GM12878 (cell line): ENCODE results near the gene BCR. TPM values are rescaled to one million over a fixed set of nuclear protein-coding genes. Genes with fewer than 3 reads are reported as not detected.
A peak's percentile ranks its signal among the peaks of the same experiment; 100 is the strongest.

Experiments
- ATAC-seq: fragments of 200-7000 bp; cut with Tn5 transposase; 3 replicates; pipeline ENCODE4 v1.9.1; 2020; ENCODE audit warnings: mild to moderate bottlenecking, moderate library complexity
- BruUV-seq: library from RNA; stranded (reverse); fragments of 400-500 nt; replicated peaks from 2 replicates; lab custom pipeline; 2021; lab: Mats Ljungman, UMichigan
- CTCF ChIA-PET: fragments of 300-600 bp; sonication (Branson Sonifier 250); formaldehyde crosslinking; extraction: SDS; loops from one replicate; lab custom pipeline; 2021; ENCODE audit warnings: inconsistent platforms; lab: Yijun Ruan, JAX
- POLR2A ChIA-PET: fragments of 350-600 bp; formaldehyde crosslinking; extraction: SDS; loops from one replicate; lab custom pipeline; 2021; ENCODE audit warnings: inconsistent platforms; lab: Charles Lee
- RAD21 ChIA-PET: fragments of 300-600 bp; sonication (Branson Sonifier 250); formaldehyde crosslinking; loops from one replicate; lab custom pipeline; 2023; ENCODE audit warnings: antibody characterized with exemption; ENCODE audit not compliant: unreplicated experiment; lab: Charles Lee
- SMC1A ChIA-PET: fragments of 300-600 bp; sonication (Branson Sonifier 250); formaldehyde crosslinking; loops from one replicate; lab custom pipeline; 2023; ENCODE audit not compliant: unreplicated experiment, uncharacterized antibody; lab: Charles Lee
- DNase-seq: peaks from one replicate; pipeline ENCODE4 v3.0.0-alpha.2; 2011; ENCODE audit warnings: low read depth, low spot score
- FAIRE-seq: peaks from 3 replicates; lab custom pipeline; 2011; peaks lifted over from hg19 to GRCh38; lab: Jason Lieb, UNC
- H2AFZ ChIP-seq: 2 replicates; pipeline ENCODE4 v1.6.0; 2011; ENCODE audit warnings: low read depth, low read length, control low read depth; ENCODE audit not compliant: control insufficient read depth
- H3K27ac ChIP-seq: 2 replicates; pipeline ENCODE4 v1.5.1; 2011; ENCODE audit warnings: control low read depth; ENCODE audit not compliant: control insufficient read depth, insufficient read depth
- H3K27me3 ChIP-seq, 2 experiments: replicated peaks in 1 of 2; 2 replicates each; pipeline versions ENCODE4 v1.6.0 to v1.6.1; 2011; ENCODE audit warnings: low read length in 1 of 2; ENCODE audit not compliant: control insufficient read depth in 2 of 2, insufficient read depth in 2 of 2
- H3K36me3 ChIP-seq, 2 experiments: 2 replicates each; pipeline ENCODE4 v1.5.1; 2011; ENCODE audit warnings: low read length in 1 of 2; ENCODE audit not compliant: control insufficient read depth in 2 of 2, insufficient read depth in 2 of 2
- H3K4me1 ChIP-seq: 2 replicates; pipeline ENCODE4 v1.6.1; 2011; ENCODE audit warnings: mild to moderate bottlenecking, low read length, moderate library complexity, mixed read lengths; ENCODE audit not compliant: control insufficient read depth, insufficient read depth
- H3K4me2 ChIP-seq: 2 replicates; pipeline ENCODE4 v1.6.0; 2011; ENCODE audit warnings: control low read depth; ENCODE audit not compliant: control insufficient read depth, insufficient read depth
- H3K4me3 ChIP-seq: fragments of 200-600 bp; sonication (generic); 2 replicates; pipeline ENCODE4 v1.5.1; 2016
- H3K79me2 ChIP-seq: 2 replicates; pipeline ENCODE4 v1.6.0; 2011; ENCODE audit warnings: low read length; ENCODE audit not compliant: control insufficient read depth, insufficient read depth
- H3K9ac ChIP-seq: 2 replicates; pipeline ENCODE4 v1.8.0; 2011; ENCODE audit warnings: low read length, control low read depth, mixed read lengths; ENCODE audit not compliant: control insufficient read depth, insufficient read depth
- H3K9me3 ChIP-seq: replicated peaks from 3 replicates; pipeline ENCODE4 v1.5.1; 2011; ENCODE audit warnings: mild to moderate bottlenecking, low read length; ENCODE audit not compliant: control insufficient read depth, insufficient read depth
- H4K20me1 ChIP-seq: 2 replicates; pipeline ENCODE4 v1.6.0; 2011; ENCODE audit not compliant: control insufficient read depth, insufficient read depth
- CEBPB ChIP-seq, 2 experiments: fragments of 150-350 bp in 1 of 2; IDR thresholded peaks; 2 replicates each; pipeline ENCODE4 v1.6.1; 2012 to 2014; ENCODE audit warnings: low read depth in 2 of 2, low read length in 2 of 2, borderline replicate concordance in 1 of 2, inconsistent platforms in 1 of 2
- EGR1 ChIP-seq, 2 experiments: IDR thresholded peaks; 1 replicate in 1 of 2; 2 replicates in 1 of 2; pipeline ENCODE4 v1.6.1; 2011 to 2012; ENCODE audit warnings: low read depth in 2 of 2, low read length in 2 of 2, borderline replicate concordance in 1 of 2, mild to moderate bottlenecking in 1 of 2, moderate library complexity in 1 of 2
- KDM1A ChIP-seq: fragments of 200-600 bp; sonication (generic); IDR thresholded peaks from 2 replicates; pipeline ENCODE4 v1.6.1; 2016; ENCODE audit warnings: borderline replicate concordance
- RUNX3 ChIP-seq: IDR thresholded peaks from 2 replicates; pipeline ENCODE4 v1.6.1; 2012; ENCODE audit warnings: low read length, inconsistent platforms
- SP1 ChIP-seq: IDR thresholded peaks from one replicate; pipeline ENCODE4 v1.6.1; 2011; ENCODE audit warnings: low read depth, low read length
- ZBTB4 ChIP-seq: fragments of 450-650 bp; formaldehyde crosslinking; IDR thresholded peaks from 2 replicates; pipeline ENCODE4 v1.4.0; 2022; ENCODE audit warnings: mild to moderate bottlenecking, moderate library complexity
- WGBS: methylation state at CpG from one replicate; pipeline ENCODE4 v1.1.6; 2016; ENCODE audit warnings: low lambda C conversion rate; ENCODE audit not compliant: insufficient replicate concordance, insufficient coverage; ENCODE audit errors: missing lambda C conversion rate; 5-methylcytosine and 5-hydroxymethylcytosine counted together
- in situ Hi-C: fragments of 300-500 bp; cut with MboI; formaldehyde crosslinking; loops from 9 replicates; pipeline ENCODE4 v1.14.3; 2018; ENCODE audit warnings: mixed read lengths
- intact Hi-C: fragments of 100-400 bp; cut with micrococcal nuclease; formaldehyde crosslinking; loops from one replicate; pipeline ENCODE4 v1.14.2; 2022; ENCODE audit not compliant: unreplicated experiment
- polyA plus RNA-seq, 11 experiments: library from polyadenylated mRNA; depleted of rRNA in 4 of 11; unstranded in 6 of 11; stranded (reverse) in 5 of 11; fragments of >200 nt; fragmentation: Nextera tagmentation in 4 of 11; fragmentation: Illumina TruSeq in 1 of 11; extraction: Ambion mirVana in 4 of 11; extraction: Trizol in 1 of 11; gene quantifications; 1 replicate in 1 of 11; 2 replicates in 10 of 11; pipeline versions ENCODE4 v1.2.1 to v1.2.3, GENCODE V29; 2011 to 2016; ENCODE audit warnings: inconsistent platforms in 2 of 11, missing spikeins in 2 of 11, low read depth in 1 of 11
- total RNA-seq, 4 experiments: library from RNA; depleted of rRNA in 3 of 4; stranded (reverse); fragments of >200 nt in 3 of 4; fragmentation: Illumina TruSeq in 1 of 4; extraction: Trizol in 1 of 4; gene quantifications; 2 replicates each; pipeline versions ENCODE4 v1.2.1 to v1.2.3, GENCODE V29; 2013 to 2021
- TF ChIP-seq, protein P1 (sequence below): fragments of 450-650 bp; IDR thresholded peaks from 2 replicates; pipeline ENCODE4 v1.6.1; 2017; ENCODE audit warnings: mild to moderate bottlenecking
- TF ChIP-seq, protein P2 (sequence below): fragments of 450-650 bp; IDR thresholded peaks from 2 replicates; pipeline ENCODE4 v1.6.1; 2017; ENCODE audit warnings: mild to moderate bottlenecking, moderate library complexity
- TF ChIP-seq, protein P3 (sequence below): IDR thresholded peaks from 2 replicates; pipeline ENCODE4 v1.6.1; 2012; ENCODE audit warnings: low read depth, low read length, improper control_type of control experiment
- TF ChIP-seq, protein P4 (sequence below): fragments of 450-650 bp; IDR thresholded peaks from 2 replicates; pipeline ENCODE4 v1.6.1; 2016; ENCODE audit warnings: mild to moderate bottlenecking

BCR gene
- total and polyA plus RNA-seq, 10 of the 15 experiments (the other 5 are each of a cell fraction or from before 2014, with no cell fraction given) = 1.7 to 64.7 (median 18.4) TPM

DNA sequence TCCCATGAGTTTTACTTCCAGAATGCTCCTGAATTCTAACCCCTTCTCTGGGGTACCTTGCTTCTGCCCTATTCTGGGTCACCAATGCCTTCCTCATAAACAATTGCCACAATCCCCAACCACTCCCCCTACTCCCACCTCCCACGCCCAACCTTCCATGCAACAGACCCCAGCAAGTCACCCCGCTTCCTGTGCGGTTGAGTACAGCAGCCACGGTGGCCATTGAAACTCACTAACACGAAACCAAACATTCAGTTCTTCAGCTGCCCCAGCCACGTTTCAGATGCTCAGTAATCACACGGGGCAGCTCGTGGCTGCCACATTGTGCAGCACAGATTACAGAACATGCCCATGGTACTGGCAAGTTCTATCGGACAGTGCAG, 3.7 kb upstream of the BCR start:
- no peak for DNase-seq
- no peak for ATAC-seq
- no peak for FAIRE-seq
- SMC1A ChIA-PET = interaction anchor here (0.8 to 4.9 kb wide), 8 partner anchors 27 to 117 kb away, joined by 3 to 57 read pairs (median 5); no protein-coding TSS in a partner anchor
- in situ Hi-C loops = loop anchor here (5.0 kb wide), 2 partner anchors 101 to 211 kb away; no protein-coding TSS in a partner anchor
- POLR2A ChIA-PET = interaction anchor here (1.0 kb wide), 1 partner anchor 115 kb away, joined by 4 read pairs; no protein-coding TSS in a partner anchor
- H3K4me1 ChIP-seq = peaks cover 45% of the 10 kb centered on the region
- H3K27ac ChIP-seq = no peak overlapping the region; the same call in 1 of the 2 replicates
- TF ChIP-seq, protein P1, sequence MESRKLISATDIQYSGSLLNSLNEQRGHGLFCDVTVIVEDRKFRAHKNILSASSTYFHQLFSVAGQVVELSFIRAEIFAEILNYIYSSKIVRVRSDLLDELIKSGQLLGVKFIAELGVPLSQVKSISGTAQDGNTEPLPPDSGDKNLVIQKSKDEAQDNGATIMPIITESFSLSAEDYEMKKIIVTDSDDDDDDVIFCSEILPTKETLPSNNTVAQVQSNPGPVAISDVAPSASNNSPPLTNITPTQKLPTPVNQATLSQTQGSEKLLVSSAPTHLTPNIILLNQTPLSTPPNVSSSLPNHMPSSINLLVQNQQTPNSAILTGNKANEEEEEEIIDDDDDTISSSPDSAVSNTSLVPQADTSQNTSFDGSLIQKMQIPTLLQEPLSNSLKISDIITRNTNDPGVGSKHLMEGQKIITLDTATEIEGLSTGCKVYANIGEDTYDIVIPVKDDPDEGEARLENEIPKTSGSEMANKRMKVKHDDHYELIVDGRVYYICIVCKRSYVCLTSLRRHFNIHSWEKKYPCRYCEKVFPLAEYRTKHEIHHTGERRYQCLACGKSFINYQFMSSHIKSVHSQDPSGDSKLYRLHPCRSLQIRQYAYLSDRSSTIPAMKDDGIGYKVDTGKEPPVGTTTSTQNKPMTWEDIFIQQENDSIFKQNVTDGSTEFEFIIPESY = no peak
- TF ChIP-seq SP1 = no peak
- TF ChIP-seq RUNX3 = peak; percentile 62
- TF ChIP-seq, protein P2, sequence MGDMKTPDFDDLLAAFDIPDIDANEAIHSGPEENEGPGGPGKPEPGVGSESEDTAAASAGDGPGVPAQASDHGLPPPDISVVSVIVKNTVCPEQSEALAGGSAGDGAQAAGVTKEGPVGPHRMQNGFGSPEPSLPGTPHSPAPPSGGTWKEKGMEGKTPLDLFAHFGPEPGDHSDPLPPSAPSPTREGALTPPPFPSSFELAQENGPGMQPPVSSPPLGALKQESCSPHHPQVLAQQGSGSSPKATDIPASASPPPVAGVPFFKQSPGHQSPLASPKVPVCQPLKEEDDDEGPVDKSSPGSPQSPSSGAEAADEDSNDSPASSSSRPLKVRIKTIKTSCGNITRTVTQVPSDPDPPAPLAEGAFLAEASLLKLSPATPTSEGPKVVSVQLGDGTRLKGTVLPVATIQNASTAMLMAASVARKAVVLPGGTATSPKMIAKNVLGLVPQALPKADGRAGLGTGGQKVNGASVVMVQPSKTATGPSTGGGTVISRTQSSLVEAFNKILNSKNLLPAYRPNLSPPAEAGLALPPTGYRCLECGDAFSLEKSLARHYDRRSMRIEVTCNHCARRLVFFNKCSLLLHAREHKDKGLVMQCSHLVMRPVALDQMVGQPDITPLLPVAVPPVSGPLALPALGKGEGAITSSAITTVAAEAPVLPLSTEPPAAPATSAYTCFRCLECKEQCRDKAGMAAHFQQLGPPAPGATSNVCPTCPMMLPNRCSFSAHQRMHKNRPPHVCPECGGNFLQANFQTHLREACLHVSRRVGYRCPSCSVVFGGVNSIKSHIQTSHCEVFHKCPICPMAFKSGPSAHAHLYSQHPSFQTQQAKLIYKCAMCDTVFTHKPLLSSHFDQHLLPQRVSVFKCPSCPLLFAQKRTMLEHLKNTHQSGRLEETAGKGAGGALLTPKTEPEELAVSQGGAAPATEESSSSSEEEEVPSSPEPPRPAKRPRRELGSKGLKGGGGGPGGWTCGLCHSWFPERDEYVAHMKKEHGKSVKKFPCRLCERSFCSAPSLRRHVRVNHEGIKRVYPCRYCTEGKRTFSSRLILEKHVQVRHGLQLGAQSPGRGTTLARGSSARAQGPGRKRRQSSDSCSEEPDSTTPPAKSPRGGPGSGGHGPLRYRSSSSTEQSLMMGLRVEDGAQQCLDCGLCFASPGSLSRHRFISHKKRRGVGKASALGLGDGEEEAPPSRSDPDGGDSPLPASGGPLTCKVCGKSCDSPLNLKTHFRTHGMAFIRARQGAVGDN = no peak
- no peak for TF ChIP-seq KDM1A
- no peak for TF ChIP-seq ZBTB4
- TF ChIP-seq, protein P3, sequence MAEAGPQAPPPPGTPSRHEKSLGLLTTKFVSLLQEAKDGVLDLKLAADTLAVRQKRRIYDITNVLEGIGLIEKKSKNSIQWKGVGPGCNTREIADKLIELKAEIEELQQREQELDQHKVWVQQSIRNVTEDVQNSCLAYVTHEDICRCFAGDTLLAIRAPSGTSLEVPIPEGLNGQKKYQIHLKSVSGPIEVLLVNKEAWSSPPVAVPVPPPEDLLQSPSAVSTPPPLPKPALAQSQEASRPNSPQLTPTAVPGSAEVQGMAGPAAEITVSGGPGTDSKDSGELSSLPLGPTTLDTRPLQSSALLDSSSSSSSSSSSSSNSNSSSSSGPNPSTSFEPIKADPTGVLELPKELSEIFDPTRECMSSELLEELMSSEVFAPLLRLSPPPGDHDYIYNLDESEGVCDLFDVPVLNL = no peak
- no peak for TF ChIP-seq CEBPB (IDR thresholded peaks at IDR 0.05; ENCODE audit: borderline replicate concordance in 1 of 2, low read depth in 2 of 2, low read length in 2 of 2)
- 0 out of 3 replicates have a peak, but pooled peaks of 1 of the 2 experiments have one; percentile 28 for TF ChIP-seq EGR1 (IDR thresholded peaks at IDR 0.05; ENCODE audit: borderline replicate concordance in 1 of 2, low read depth in 2 of 2, low read length in 2 of 2)
- TF ChIP-seq, protein P4, sequence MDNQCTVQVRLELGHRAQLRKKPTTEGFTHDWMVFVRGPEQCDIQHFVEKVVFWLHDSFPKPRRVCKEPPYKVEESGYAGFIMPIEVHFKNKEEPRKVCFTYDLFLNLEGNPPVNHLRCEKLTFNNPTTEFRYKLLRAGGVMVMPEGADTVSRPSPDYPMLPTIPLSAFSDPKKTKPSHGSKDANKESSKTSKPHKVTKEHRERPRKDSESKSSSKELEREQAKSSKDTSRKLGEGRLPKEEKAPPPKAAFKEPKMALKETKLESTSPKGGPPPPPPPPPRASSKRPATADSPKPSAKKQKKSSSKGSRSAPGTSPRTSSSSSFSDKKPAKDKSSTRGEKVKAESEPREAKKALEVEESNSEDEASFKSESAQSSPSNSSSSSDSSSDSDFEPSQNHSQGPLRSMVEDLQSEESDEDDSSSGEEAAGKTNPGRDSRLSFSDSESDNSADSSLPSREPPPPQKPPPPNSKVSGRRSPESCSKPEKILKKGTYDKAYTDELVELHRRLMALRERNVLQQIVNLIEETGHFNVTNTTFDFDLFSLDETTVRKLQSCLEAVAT = no peak
- no peak overlapping the region for H3K9ac ChIP-seq
- CTCF ChIA-PET = interaction anchor here (0.9 to 13.6 kb wide), 14 partner anchors 10 to 216 kb away, joined by 3 to 209 read pairs (median 6); partner anchors contain the start of gene RAB36
- peak overlapping the region; percentile 28; the same call in 1 of the 2 replicates for H3K4me2 ChIP-seq
- H3K36me3 ChIP-seq = no peaks in the 10 kb centered on the region
- no TSS peak for BruUV-seq
- intact Hi-C loops = no loop called here
- H2AFZ ChIP-seq = 0 out of 2 replicates have a peak overlapping the region, but pooled peaks have one; percentile 5
- 55% methylated on average over 9 of the region's 9 CpGs for WGBS
- H3K9me3 ChIP-seq = peaks cover 1% of the 10 kb centered on the region; the same call in 1 of the 3 replicates
- H4K20me1 ChIP-seq = no peaks in the 10 kb centered on the region
- H3K79me2 ChIP-seq = peaks cover 8% of the 10 kb centered on the region
- H3K27me3 ChIP-seq = no peaks in the 10 kb centered on the region
- no peak overlapping the region for H3K4me3 ChIP-seq
- RAD21 ChIA-PET = interaction anchor here (1.3 to 13.6 kb wide), 4 partner anchors 39 to 219 kb away, joined by 3 to 167 read pairs (median 12); no protein-coding TSS in a partner anchor
